NCI-H524 (cell line): ENCODE measurements around the gene LGALS13.
"Not testable (repeated sequence)": the region's sequence is repeated elsewhere in the genome, so short reads cannot be mapped to it uniquely, and the experiment has no call there.

Source experiments
- DNase-seq, 2 experiments: peaks; one replicate each; lab custom pipeline; 2025; lab: John Stamatoyannopoulos, UW

LGALS13 gene

DNA sequence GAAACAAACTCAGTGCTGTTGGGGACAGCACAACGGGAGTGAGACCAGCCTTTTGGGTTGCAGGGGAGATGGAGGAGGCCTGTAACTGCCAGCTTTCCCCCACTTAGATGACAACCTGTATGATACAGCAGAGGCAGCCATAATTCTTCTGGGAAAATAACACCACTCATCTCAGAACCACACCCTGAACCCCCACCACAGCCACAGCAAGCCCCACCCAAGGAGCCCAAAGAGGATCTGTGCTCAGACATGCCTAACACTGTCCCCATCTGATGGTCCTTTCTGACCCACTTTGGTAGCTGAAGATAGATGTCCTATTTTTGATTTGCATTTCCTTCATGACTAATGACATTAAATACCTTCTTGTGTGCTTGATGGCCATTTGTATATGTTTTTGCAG is 15.4 kb downstream of the LGALS13 start:
- no peak for DNase-seq

GRCh38 chr19:39623946-39624345 is 21.6 kb downstream of the LGALS13 start:
- DNase-seq, result no peak

DNA sequence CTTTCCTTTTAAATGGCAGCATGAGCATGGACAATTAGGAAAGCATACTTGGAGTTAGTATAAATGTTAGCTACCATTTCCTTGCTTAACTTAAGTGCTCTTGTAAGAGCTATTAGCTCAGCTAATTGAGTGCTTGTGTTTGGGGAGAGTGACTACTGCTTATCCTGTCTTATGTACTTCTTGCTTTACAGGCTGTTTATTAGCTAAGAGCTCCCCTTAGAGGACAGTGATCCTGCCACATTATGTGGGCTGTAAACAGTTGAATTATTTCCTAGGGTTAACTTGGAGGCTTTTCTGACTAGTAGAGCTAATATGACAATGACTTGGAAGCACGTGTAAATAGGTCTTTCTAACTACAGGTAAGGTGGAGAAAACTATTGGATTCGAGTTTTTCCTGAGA is 25.3 kb downstream of the LGALS13 start:
- DNase-seq, result not testable (repeated sequence)

GRCh38 chr19:39631178-39631577 is 28.9 kb downstream of the LGALS13 start:
- no peak for DNase-seq

DNA sequence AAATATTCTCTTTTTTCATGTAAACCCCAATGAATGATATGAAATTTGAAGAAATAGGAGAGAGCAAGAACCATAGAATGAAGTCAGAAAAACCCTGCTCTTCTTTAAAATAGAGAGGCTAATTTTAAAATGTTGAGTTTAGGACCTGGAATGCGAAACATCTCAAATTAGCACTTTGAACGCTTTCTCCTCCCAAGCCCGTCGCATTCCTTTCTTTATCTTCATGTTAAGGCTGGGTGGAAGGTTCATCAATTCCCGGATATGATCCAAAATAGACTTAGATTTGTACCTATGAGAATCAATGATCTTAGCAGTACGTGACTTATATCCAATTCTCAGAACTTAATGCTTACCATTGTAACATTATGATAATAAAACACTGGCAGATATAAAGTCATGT is 29.3 kb downstream of the LGALS13 start:
- no peak for DNase-seq

DNA sequence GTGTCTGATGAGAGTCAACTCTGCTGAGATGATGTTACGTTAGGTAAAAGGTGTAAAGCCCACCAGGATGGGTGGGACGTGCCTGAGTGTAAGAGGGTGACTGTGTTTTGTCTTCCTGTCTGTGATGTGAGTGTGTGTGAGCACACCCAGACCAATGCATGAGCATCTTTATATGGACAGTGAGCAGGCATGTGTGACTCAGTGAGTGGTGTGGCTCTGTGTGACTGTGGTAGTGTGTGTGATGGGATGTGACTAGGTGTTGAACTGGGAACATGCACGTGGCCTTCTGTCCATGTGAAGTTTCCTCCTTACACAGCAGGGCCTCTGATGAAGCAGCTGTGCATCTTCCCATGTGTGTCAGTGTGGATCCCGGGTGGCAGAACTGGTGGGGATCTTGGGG is 35.6 kb downstream of the LGALS13 start:
- no peak for DNase-seq

DNA sequence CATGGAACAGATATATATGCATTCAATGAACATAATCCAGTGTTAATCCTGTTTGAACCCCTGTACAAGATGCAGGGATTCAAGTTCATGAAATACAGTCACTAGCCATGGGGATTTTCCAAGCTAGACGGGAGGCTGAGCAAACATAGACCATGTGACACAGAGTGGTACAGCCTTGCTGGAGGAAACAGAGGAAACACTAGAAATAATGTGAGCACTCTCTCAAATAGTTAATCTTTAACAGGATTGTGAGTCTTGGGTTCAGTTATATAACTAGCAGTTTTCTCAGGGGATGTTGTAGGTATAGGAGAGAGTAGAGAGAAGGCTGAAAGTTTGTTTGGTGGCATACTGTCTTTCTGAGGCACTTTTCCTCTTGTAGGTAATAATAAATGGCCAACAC is 39.4 kb downstream of the LGALS13 start:
- no peak for DNase-seq

- no peak for DNase-seq
Observed at GRCh38 chr19:39643591-39643990, 41.3 kb downstream of the LGALS13 start.

GRCh38 chr19:39645800-39646411 is 43.6 kb downstream of the LGALS13 start:
- no peak for DNase-seq

GRCh38 chr19:39647918-39648317 is 45.6 kb downstream of the LGALS13 start:
- no peak for DNase-seq

GRCh38 chr19:39655613-39656012 is 53.3 kb downstream of the LGALS13 start, which contains the start of gene LGALS16:
LGALS16 (plus strand) TSS chr19:39655913; CDS start chr19:39655962, 49 bp downstream.
- DNase-seq, result no peak
